Thoracic aorta (tissue), 2 donors: ENCODE data around the gene GPC6. TPM values are rescaled to one million over a fixed set of nuclear protein-coding genes. Genes with fewer than 3 reads are reported as not detected.

ENCODE experiments used
- ATAC-seq: fragments of 150-250 bp; one replicate; pipeline ENCODE4 v1.8.0; 2017; ENCODE audit warnings: low read depth; ENCODE audit not compliant: insufficient number of reproducible peaks, low FRiP score
- DNase-seq: peaks from one replicate; pipeline ENCODE4 v3.0.0-alpha.2; 2020; ENCODE audit warnings: low spot score
- H3K27ac ChIP-seq, 2 donors: fragments of 200-600 bp; sonication (generic); 1 replicate in 1 of 2; 2 replicates in 1 of 2; pipeline ENCODE4 v1.5.1; 2016; ENCODE audit warnings: mild to moderate bottlenecking in 2 of 2, moderate library complexity in 2 of 2
- H3K27me3 ChIP-seq: fragments of 200-600 bp; sonication (generic); replicated peaks from 2 replicates; pipeline ENCODE4 v1.6.0; 2016; ENCODE audit warnings: mild to moderate bottlenecking; ENCODE audit not compliant: insufficient read depth
- H3K36me3 ChIP-seq: fragments of 200-600 bp; sonication (generic); one replicate; pipeline ENCODE4 v1.5.1; 2016
- H3K4me1 ChIP-seq, 2 donors: fragments of 200-600 bp; sonication (generic); 1 replicate in 1 of 2; 2 replicates in 1 of 2; pipeline versions ENCODE4 v1.5.1 to v1.6.0; 2016; ENCODE audit warnings: low read depth in 2 of 2, mild to moderate bottlenecking in 1 of 2; ENCODE audit not compliant: control insufficient read depth in 1 of 2
- H3K4me3 ChIP-seq: fragments of 200-600 bp; sonication (generic); 2 replicates; pipeline ENCODE4 v1.5.1; 2016; ENCODE audit warnings: mild to moderate bottlenecking
- H3K9me3 ChIP-seq: fragments of 200-600 bp; sonication (generic); 2 replicates; pipeline ENCODE4 v1.5.1; 2016
- total RNA-seq, 2 donors: library from RNA; depleted of rRNA; stranded (reverse); fragments of >200 nt; gene quantifications; one replicate each; pipeline versions ENCODE4 v1.1.0 to v1.2.3, GENCODE V29; 2016
- TF ChIP-seq, protein P1 (sequence below): fragments of 200-600 bp; sonication (generic); IDR thresholded peaks from one replicate; pipeline ENCODE4 v1.5.1; 2019; ENCODE audit warnings: antibody characterized with exemption

GPC6 gene
- total RNA-seq, 2 donors from 2014 or later = 34.9 to 56.4 TPM

DNA sequence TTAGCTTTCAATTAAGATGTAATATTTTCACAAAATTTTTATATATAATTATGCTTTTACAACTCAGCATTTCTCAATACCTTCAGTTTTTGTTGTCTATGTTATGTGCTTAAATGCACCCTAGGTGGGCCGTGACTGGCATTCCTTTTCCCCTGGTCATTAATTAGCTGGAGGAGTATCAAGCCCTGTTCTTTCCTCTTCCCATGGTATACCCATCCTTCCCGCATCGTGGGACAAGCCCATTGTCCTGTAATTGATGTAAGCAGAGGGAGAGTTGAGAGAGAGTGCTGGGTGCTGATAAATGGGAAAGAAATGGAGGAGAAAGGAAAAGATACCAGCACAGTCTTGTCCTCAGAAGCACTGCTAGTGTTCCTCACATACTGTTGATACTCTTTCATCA, 591.7 kb downstream of the GPC6 start:
- Histone ChIP-seq H3K9me3 (no peaks in the 10 kb centered on the region), H3K4me1 (peaks cover 0 to 4% of the 10 kb centered on the region in 2 donors), H3K36me3 (no peaks in the 10 kb centered on the region), H3K27ac (no peak overlapping the region), H3K27me3 (no peaks in the 10 kb centered on the region), H3K4me3 (no peak overlapping the region)
- ATAC-seq = no peak
- TF ChIP-seq, protein P1, sequence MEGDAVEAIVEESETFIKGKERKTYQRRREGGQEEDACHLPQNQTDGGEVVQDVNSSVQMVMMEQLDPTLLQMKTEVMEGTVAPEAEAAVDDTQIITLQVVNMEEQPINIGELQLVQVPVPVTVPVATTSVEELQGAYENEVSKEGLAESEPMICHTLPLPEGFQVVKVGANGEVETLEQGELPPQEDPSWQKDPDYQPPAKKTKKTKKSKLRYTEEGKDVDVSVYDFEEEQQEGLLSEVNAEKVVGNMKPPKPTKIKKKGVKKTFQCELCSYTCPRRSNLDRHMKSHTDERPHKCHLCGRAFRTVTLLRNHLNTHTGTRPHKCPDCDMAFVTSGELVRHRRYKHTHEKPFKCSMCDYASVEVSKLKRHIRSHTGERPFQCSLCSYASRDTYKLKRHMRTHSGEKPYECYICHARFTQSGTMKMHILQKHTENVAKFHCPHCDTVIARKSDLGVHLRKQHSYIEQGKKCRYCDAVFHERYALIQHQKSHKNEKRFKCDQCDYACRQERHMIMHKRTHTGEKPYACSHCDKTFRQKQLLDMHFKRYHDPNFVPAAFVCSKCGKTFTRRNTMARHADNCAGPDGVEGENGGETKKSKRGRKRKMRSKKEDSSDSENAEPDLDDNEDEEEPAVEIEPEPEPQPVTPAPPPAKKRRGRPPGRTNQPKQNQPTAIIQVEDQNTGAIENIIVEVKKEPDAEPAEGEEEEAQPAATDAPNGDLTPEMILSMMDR = no peak
- no peak for DNase-seq

DNA sequence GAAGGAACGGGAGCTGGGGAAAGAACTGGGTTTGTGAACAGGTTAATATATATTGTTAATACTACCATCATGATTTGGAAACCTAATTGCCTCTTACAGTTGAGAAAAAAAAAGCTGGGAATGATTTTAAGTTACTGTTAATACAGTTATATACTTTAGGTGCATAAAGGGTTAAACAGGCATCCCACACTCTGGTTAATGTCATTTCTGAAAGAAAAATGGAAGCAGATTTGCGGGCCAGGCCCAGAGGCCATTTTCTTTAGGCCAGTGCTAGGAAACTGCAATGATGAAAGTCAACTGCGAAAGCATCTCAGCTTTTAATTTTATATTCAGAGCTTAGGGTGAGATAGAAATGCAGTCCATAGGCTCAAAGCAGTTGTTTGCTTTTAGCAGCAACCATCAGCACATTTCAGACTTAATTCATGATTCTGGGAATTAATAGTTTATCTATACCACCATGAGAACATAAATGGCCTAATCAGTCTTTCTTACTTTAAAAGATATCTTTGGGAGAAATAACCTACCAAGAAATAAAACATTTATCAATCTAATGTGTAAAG, 592.8 kb downstream of the GPC6 start:
- ATAC-seq (no peak), DNase-seq (no peak)
- Histone ChIP-seq H3K4me3 (no peak overlapping the region), H3K9me3 (no peaks in the 10 kb centered on the region), H3K4me1 (peaks cover 0 to 4% of the 10 kb centered on the region in 2 donors), H3K27me3 (no peaks in the 10 kb centered on the region), H3K27ac (no peak overlapping the region), H3K36me3 (no peaks in the 10 kb centered on the region)
- TF ChIP-seq, protein P1 = no peak

DNA sequence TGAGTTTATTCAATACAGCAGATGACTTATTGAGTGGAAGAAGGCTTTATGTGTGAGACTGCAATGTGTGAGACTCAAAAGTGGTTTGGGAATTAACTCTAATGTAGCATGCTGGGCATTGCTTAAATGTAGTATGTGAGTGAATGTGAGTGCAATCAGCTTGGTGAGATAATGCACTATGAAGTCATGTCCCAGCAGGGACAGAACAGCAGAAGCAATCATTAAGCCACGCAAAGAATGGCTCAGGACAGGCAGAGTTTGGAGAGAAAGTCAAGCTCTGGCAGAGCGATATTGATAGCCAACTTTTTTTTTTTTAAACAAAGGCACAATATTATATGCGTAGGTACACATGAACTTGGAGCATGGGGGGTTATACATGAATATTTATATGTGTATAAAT, 597.7 kb downstream of the GPC6 start:
- Histone ChIP-seq H3K36me3 (no peaks in the 10 kb centered on the region), H3K9me3 (no peaks in the 10 kb centered on the region), H3K27ac (no peak overlapping the region), H3K4me3 (no peak overlapping the region), H3K27me3 (no peaks in the 10 kb centered on the region), H3K4me1 (peaks cover 0 to 4% of the 10 kb centered on the region in 2 donors)
- ATAC-seq (no peak), DNase-seq (no peak)
- TF ChIP-seq, protein P1 = no peak

DNA sequence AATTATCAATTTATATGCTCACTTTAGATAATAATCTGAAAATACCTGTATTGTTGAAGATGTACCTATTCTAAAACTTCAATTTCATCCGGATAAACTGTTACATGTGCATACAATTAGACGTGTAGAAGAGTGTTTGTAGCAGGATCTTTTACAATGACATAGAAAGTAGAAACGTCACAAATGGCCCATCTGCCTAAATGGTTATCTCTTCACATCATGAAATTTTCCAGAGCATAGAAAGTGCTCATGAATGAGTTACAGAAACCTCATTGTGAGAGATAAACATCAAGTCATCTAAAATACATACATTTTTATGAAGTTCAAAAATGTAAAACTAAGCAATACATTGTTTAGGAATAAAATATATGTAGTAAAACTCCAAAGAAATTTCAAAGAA, 607.4 kb downstream of the GPC6 start:
- Histone ChIP-seq H3K4me1 (no peaks in the 10 kb centered on the region), H3K4me3 (no peak overlapping the region), H3K36me3 (no peaks in the 10 kb centered on the region), H3K27me3 (no peaks in the 10 kb centered on the region), H3K9me3 (no peaks in the 10 kb centered on the region), H3K27ac (no peak overlapping the region)
- no peak for DNase-seq
- no peak for ATAC-seq
- TF ChIP-seq, protein P1 = no peak

DNA sequence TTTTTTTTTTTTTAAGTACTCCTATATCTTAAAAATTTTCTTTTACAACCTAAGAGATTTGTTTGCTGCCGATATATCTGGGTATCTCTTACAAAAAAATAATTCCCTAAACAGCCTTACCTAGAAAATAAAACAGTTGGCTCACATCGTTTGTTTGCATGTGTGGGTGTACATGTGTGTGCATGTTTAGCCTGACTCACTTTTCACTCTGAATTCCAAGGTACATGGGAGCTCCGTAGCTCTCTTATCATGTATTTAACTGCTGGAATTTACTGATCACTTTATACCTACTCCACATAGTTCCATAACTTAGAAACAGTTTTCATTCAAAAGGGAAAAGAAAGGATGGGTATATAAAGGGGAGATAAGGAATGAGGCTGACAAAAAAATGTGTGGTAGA, 616.5 kb downstream of the GPC6 start:
- ATAC-seq = no peak
- no peaks in the 10 kb centered on the region for H3K27me3 ChIP-seq
- H3K9me3 ChIP-seq = no peaks in the 10 kb centered on the region
- TF ChIP-seq, protein P1 = no peak
- H3K4me1 ChIP-seq = peaks cover 0 to 4% of the 10 kb centered on the region in 2 donors
- DNase-seq = no peak
- H3K36me3 ChIP-seq = no peaks in the 10 kb centered on the region
- H3K27ac ChIP-seq = no peak overlapping the region
- no peak overlapping the region for H3K4me3 ChIP-seq
